A549 (cell line): Measurements from ENCODE around the gene USP17L25. TPM values are rescaled to one million over a fixed set of nuclear protein-coding genes. Genes with fewer than 3 reads are reported as not detected.

Experiments used
- polyA plus RNA-seq, 4 experiments: library from polyadenylated mRNA; depleted of rRNA in 3 of 4; stranded (reverse); fragments of >200 nt; fragmentation: RNase III in 1 of 4; extraction: RNeasy Plus Mini Kit Qiagen cat#74134 plus additional on column Dnase treatment in 1 of 4; gene quantifications; 2 replicates in 3 of 4; 3 replicates in 1 of 4; pipeline ENCODE4 v1.2.3, GENCODE V29; 2011 to 2017

Gene USP17L25
- polyA plus RNA-seq, 2 of the 4 experiments (the other 2 are of a cell fraction), result not detected

Other genes starting within 250 kb of the USP17L25 start
- gene FAM90A26, start 159.5 kb upstream of the USP17L25 start, polyA plus RNA-seq (2011; rRNA removed), result not detected in 2 replicates
- not detected in 3 replicates for gene FAM90A26, start 159.5 kb upstream of the USP17L25 start, polyA plus RNA-seq (2017; fragmentation: RNase III; extraction: RNeasy Plus Mini Kit Qiagen cat#74134 plus additional on column Dnase treatment)
- gene USP17L10, start 119.3 kb upstream of the USP17L25 start, polyA plus RNA-seq (2011; rRNA removed), result not detected in 2 replicates
- gene USP17L10, start 119.3 kb upstream of the USP17L25 start, polyA plus RNA-seq (2017; fragmentation: RNase III; extraction: RNeasy Plus Mini Kit Qiagen cat#74134 plus additional on column Dnase treatment), result not detected in 3 replicates
- gene USP17L11, start 114.5 kb upstream of the USP17L25 start, polyA plus RNA-seq (2011; rRNA removed), result not detected in 2 replicates
- gene USP17L11, start 114.5 kb upstream of the USP17L25 start, polyA plus RNA-seq (2017; fragmentation: RNase III; extraction: RNeasy Plus Mini Kit Qiagen cat#74134 plus additional on column Dnase treatment), result not detected in 3 replicates
- not detected in 2 replicates for gene USP17L12, start 109.8 kb upstream of the USP17L25 start, polyA plus RNA-seq (2011; rRNA removed)
- not detected in 3 replicates for gene USP17L12, start 109.8 kb upstream of the USP17L25 start, polyA plus RNA-seq (2017; fragmentation: RNase III; extraction: RNeasy Plus Mini Kit Qiagen cat#74134 plus additional on column Dnase treatment)
- not detected in 2 replicates for gene USP17L13, start 105.0 kb upstream of the USP17L25 start, polyA plus RNA-seq (2011; rRNA removed)
- not detected in 3 replicates for gene USP17L13, start 105.0 kb upstream of the USP17L25 start, polyA plus RNA-seq (2017; fragmentation: RNase III; extraction: RNeasy Plus Mini Kit Qiagen cat#74134 plus additional on column Dnase treatment)
- not detected in 2 replicates for gene USP17L15, start 95.5 kb upstream of the USP17L25 start, polyA plus RNA-seq (2011; rRNA removed)
- gene USP17L15, start 95.5 kb upstream of the USP17L25 start, polyA plus RNA-seq (2017; fragmentation: RNase III; extraction: RNeasy Plus Mini Kit Qiagen cat#74134 plus additional on column Dnase treatment), result not detected in 3 replicates
- not detected in 2 replicates for gene USP17L17, start 86.0 kb upstream of the USP17L25 start, polyA plus RNA-seq (2011; rRNA removed)
- not detected in 3 replicates for gene USP17L17, start 86.0 kb upstream of the USP17L25 start, polyA plus RNA-seq (2017; fragmentation: RNase III; extraction: RNeasy Plus Mini Kit Qiagen cat#74134 plus additional on column Dnase treatment)
- not detected in 2 replicates for gene USP17L18, start 81.3 kb upstream of the USP17L25 start, polyA plus RNA-seq (2011; rRNA removed)
- not detected in 3 replicates for gene USP17L18, start 81.3 kb upstream of the USP17L25 start, polyA plus RNA-seq (2017; fragmentation: RNase III; extraction: RNeasy Plus Mini Kit Qiagen cat#74134 plus additional on column Dnase treatment)
- not detected in 2 replicates for gene USP17L19, start 76.5 kb upstream of the USP17L25 start, polyA plus RNA-seq (2011; rRNA removed)
- not detected in 3 replicates for gene USP17L19, start 76.5 kb upstream of the USP17L25 start, polyA plus RNA-seq (2017; fragmentation: RNase III; extraction: RNeasy Plus Mini Kit Qiagen cat#74134 plus additional on column Dnase treatment)
- gene USP17L20, start 71.8 kb upstream of the USP17L25 start, polyA plus RNA-seq (2011; rRNA removed), result not detected in 2 replicates
- not detected in 3 replicates for gene USP17L20, start 71.8 kb upstream of the USP17L25 start, polyA plus RNA-seq (2017; fragmentation: RNase III; extraction: RNeasy Plus Mini Kit Qiagen cat#74134 plus additional on column Dnase treatment)
- not detected in 2 replicates for gene USP17L21, start 67.0 kb upstream of the USP17L25 start, polyA plus RNA-seq (2011; rRNA removed)
- not detected in 3 replicates for gene USP17L21, start 67.0 kb upstream of the USP17L25 start, polyA plus RNA-seq (2017; fragmentation: RNase III; extraction: RNeasy Plus Mini Kit Qiagen cat#74134 plus additional on column Dnase treatment)
- gene USP17L22, start 62.3 kb upstream of the USP17L25 start, polyA plus RNA-seq (2011; rRNA removed), result not detected in 2 replicates
- gene USP17L22, start 62.3 kb upstream of the USP17L25 start, polyA plus RNA-seq (2017; fragmentation: RNase III; extraction: RNeasy Plus Mini Kit Qiagen cat#74134 plus additional on column Dnase treatment), result not detected in 3 replicates
- not detected in 2 replicates for gene USP17L24, start 4.7 kb upstream of the USP17L25 start, polyA plus RNA-seq (2011; rRNA removed)
- gene USP17L24, start 4.7 kb upstream of the USP17L25 start, polyA plus RNA-seq (2017; fragmentation: RNase III; extraction: RNeasy Plus Mini Kit Qiagen cat#74134 plus additional on column Dnase treatment), result not detected in 3 replicates
- not detected in 2 replicates for gene USP17L26, start 4.7 kb downstream of the USP17L25 start, polyA plus RNA-seq (2011; rRNA removed)
- gene USP17L26, start 4.7 kb downstream of the USP17L25 start, polyA plus RNA-seq (2017; fragmentation: RNase III; extraction: RNeasy Plus Mini Kit Qiagen cat#74134 plus additional on column Dnase treatment), result not detected in 3 replicates
- not detected in 2 replicates for gene USP17L5, start 9.5 kb downstream of the USP17L25 start, polyA plus RNA-seq (2011; rRNA removed)
- gene USP17L5, start 9.5 kb downstream of the USP17L25 start, polyA plus RNA-seq (2017; fragmentation: RNase III; extraction: RNeasy Plus Mini Kit Qiagen cat#74134 plus additional on column Dnase treatment), result not detected in 3 replicates
- not detected in 2 replicates for gene USP17L27, start 14.2 kb downstream of the USP17L25 start, polyA plus RNA-seq (2011; rRNA removed)
- gene USP17L27, start 14.2 kb downstream of the USP17L25 start, polyA plus RNA-seq (2017; fragmentation: RNase III; extraction: RNeasy Plus Mini Kit Qiagen cat#74134 plus additional on column Dnase treatment), result not detected in 3 replicates
- not detected in 2 replicates for gene USP17L28, start 19.0 kb downstream of the USP17L25 start, polyA plus RNA-seq (2011; rRNA removed)
- gene USP17L28, start 19.0 kb downstream of the USP17L25 start, polyA plus RNA-seq (2017; fragmentation: RNase III; extraction: RNeasy Plus Mini Kit Qiagen cat#74134 plus additional on column Dnase treatment), result not detected in 3 replicates
- not detected in 2 replicates for gene USP17L29, start 23.7 kb downstream of the USP17L25 start, polyA plus RNA-seq (2011; rRNA removed)
- not detected in 3 replicates for gene USP17L29, start 23.7 kb downstream of the USP17L25 start, polyA plus RNA-seq (2017; fragmentation: RNase III; extraction: RNeasy Plus Mini Kit Qiagen cat#74134 plus additional on column Dnase treatment)
- not detected in 2 replicates for gene USP17L30, start 33.2 kb downstream of the USP17L25 start, polyA plus RNA-seq (2011; rRNA removed)
- gene USP17L30, start 33.2 kb downstream of the USP17L25 start, polyA plus RNA-seq (2017; fragmentation: RNase III; extraction: RNeasy Plus Mini Kit Qiagen cat#74134 plus additional on column Dnase treatment), result not detected in 3 replicates
- gene DEFB131A, start 114.5 kb downstream of the USP17L25 start, polyA plus RNA-seq (2011; rRNA removed), result not detected in 2 replicates
- gene DEFB131A, start 114.5 kb downstream of the USP17L25 start, polyA plus RNA-seq (2017; fragmentation: RNase III; extraction: RNeasy Plus Mini Kit Qiagen cat#74134 plus additional on column Dnase treatment), result not detected in 3 replicates